DOHH2 (cell line): ENCODE measurements around the gene SPTBN1.

ENCODE experiments used
- H3F3A ChIP-seq: fragments of 200-600 bp; sonication (generic), shearing (Covaris generic); 2 replicates; pipeline ENCODE4 v1.6.0; 2016; ENCODE audit warnings: antibody characterized with exemption, mild to moderate bottlenecking; ENCODE audit not compliant: control insufficient read depth, insufficient read depth
- H3K27ac ChIP-seq: fragments of 200-600 bp; sonication (generic); 2 replicates; pipeline ENCODE4 v1.5.1; 2014; ENCODE audit warnings: low read depth, mild to moderate bottlenecking, low read length, moderate library complexity
- H3K27me3 ChIP-seq: fragments of 200-600 bp; sonication (generic); 2 replicates; pipeline ENCODE4 v1.6.1; 2014; ENCODE audit warnings: mild to moderate bottlenecking, low read length, mixed read lengths; ENCODE audit not compliant: control insufficient read depth
- H3K36me3 ChIP-seq: fragments of 200-600 bp; sonication (generic); 2 replicates; pipeline ENCODE4 v1.6.1; 2014; ENCODE audit warnings: mild to moderate bottlenecking, low read length, moderate library complexity, mixed read lengths; ENCODE audit not compliant: control insufficient read depth
- H3K4me1 ChIP-seq: fragments of 200-600 bp; sonication (generic); 2 replicates; pipeline ENCODE4 v1.6.1; 2014; ENCODE audit warnings: mild to moderate bottlenecking, low read length, mixed read lengths; ENCODE audit not compliant: control insufficient read depth
- H3K4me2 ChIP-seq: fragments of 200-600 bp; sonication (generic); 2 replicates; pipeline ENCODE4 v1.6.0; 2014; ENCODE audit warnings: mild to moderate bottlenecking, low read length, moderate library complexity
- H3K4me3 ChIP-seq: fragments of 200-600 bp; sonication (generic); 2 replicates; pipeline ENCODE4 v1.5.1; 2014; ENCODE audit warnings: mild to moderate bottlenecking, low read length, mixed read lengths
- H3K79me2 ChIP-seq: fragments of 200-600 bp; sonication (generic); 2 replicates; pipeline ENCODE4 v1.6.1; 2014; ENCODE audit warnings: mild to moderate bottlenecking, low read length, mixed read lengths; ENCODE audit not compliant: control insufficient read depth
- H3K9me2 ChIP-seq: fragments of 200-600 bp; sonication (generic); replicated peaks from 2 replicates; pipeline ENCODE4 v1.6.1; 2014; ENCODE audit warnings: mild to moderate bottlenecking, low read length, mixed read lengths; ENCODE audit not compliant: control insufficient read depth
- H3K9me3 ChIP-seq: fragments of 200-600 bp; sonication (generic); 2 replicates; pipeline ENCODE4 v1.6.1; 2014; ENCODE audit warnings: antibody characterized with exemption, low read length, mixed read lengths; ENCODE audit not compliant: control insufficient read depth, insufficient read depth
- H4K20me1 ChIP-seq: fragments of 200-600 bp; sonication (generic); 2 replicates; pipeline ENCODE4 v1.6.0; 2014; ENCODE audit warnings: low read depth, mild to moderate bottlenecking, antibody characterized with exemption, low read length, moderate library complexity; ENCODE audit not compliant: control insufficient read depth, insufficient read depth
- EZH2phosphoT487 ChIP-seq: fragments of 200-600 bp; sonication (generic); IDR thresholded peaks from 2 replicates; pipeline ENCODE4 v1.6.1; 2017; ENCODE audit warnings: borderline replicate concordance, mild to moderate bottlenecking, antibody characterized with exemption, low read length, moderate library complexity, mixed read lengths
- TF ChIP-seq, protein P1 (sequence below): fragments of 200-600 bp; sonication (generic); IDR thresholded peaks from one replicate; pipeline ENCODE4 v1.5.1; 2014; ENCODE audit warnings: antibody characterized with exemption, mild to moderate bottlenecking, low read depth, low read length; ENCODE audit not compliant: poor library complexity, severe bottlenecking

Gene SPTBN1

DNA sequence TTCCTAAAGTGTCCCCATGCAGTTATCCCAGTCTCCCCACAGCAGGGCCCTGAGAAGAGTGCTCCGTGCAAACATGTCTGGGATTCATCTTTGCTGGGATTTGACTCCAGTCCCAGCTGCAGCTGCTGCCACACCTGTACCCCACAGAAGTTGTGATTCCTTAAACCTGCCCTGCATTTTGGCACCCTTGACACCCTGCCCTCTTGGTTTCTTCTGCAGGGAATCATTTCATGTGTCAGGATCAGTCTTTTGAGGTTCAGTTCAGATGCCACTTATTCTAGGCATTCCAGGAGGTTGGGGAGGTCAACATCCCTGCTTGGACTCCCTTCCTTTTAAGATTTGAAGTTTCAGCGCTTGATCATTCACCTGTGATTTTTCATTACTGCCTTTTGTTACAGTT is 108.3 kb downstream of the SPTBN1 start:
- Histone ChIP-seq H3K36me3 (no peaks in the 10 kb centered on the region), H3K4me2 (no peak overlapping the region), H3F3A (0 out of 2 replicates have a peak, but pooled peaks cover 3% of the 10 kb centered on the region), H3K9me3 (no peaks in the 10 kb centered on the region), H4K20me1 (no peaks in the 10 kb centered on the region), H3K27ac (no peak overlapping the region), H3K9me2 (no peaks in the 10 kb centered on the region), H3K4me1 (peaks cover 29% of the 10 kb centered on the region), H3K4me3 (no peak overlapping the region), H3K79me2 (peaks cover 7% of the 10 kb centered on the region), H3K27me3 (peaks cover 12% of the 10 kb centered on the region; the same call in 1 of the 2 replicates)
- no peak for TF ChIP-seq EZH2phosphoT487
- TF ChIP-seq, protein P1, sequence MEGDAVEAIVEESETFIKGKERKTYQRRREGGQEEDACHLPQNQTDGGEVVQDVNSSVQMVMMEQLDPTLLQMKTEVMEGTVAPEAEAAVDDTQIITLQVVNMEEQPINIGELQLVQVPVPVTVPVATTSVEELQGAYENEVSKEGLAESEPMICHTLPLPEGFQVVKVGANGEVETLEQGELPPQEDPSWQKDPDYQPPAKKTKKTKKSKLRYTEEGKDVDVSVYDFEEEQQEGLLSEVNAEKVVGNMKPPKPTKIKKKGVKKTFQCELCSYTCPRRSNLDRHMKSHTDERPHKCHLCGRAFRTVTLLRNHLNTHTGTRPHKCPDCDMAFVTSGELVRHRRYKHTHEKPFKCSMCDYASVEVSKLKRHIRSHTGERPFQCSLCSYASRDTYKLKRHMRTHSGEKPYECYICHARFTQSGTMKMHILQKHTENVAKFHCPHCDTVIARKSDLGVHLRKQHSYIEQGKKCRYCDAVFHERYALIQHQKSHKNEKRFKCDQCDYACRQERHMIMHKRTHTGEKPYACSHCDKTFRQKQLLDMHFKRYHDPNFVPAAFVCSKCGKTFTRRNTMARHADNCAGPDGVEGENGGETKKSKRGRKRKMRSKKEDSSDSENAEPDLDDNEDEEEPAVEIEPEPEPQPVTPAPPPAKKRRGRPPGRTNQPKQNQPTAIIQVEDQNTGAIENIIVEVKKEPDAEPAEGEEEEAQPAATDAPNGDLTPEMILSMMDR: no peak

DNA sequence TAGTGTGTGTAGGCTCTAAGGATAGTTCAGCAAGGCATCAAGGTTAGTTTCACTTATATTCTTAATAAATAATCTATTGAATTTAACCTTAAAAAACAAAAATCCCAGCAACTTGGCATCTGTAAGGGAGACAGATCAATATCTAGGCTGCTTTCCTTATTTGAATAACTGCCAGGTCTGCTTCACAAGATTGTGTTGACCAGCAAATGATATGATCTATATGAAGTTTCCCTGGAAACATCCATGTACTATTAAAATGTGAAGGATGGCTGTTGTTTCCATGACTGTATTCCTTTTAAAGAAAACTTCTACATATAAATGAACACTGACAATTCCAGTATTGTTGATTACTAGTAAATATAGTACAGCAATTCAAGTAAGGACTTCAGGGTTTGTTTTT is 109.4 kb downstream of the SPTBN1 start:
- H3K4me2 ChIP-seq: no peak overlapping the region

DNA sequence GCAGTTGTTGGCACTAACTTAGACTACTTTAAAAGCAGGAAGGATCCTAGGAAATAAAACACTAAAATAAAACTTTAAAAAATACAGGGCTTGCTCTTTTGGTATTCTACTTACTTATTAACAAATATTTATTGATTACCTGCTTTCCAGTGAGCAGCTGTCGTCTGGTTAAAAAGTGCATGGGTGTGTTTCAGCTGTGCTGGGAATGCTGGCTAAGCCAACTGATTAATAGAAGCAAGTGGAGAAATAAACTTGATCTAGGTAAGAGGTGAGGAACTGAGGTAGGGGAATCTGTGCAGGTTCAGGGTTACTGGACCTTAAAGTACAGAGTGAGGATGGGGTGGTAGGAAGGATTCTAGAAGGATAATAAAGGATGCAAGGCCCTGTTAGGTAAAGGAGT is 110.8 kb downstream of the SPTBN1 start:
- Histone ChIP-seq H3K4me1 (peaks cover 35% of the 10 kb centered on the region), H3K4me2 (no peak overlapping the region), H3K79me2 (no peaks in the 10 kb centered on the region; the same call in 1 of the 2 replicates), H3K4me3 (no peak overlapping the region), H3K9me2 (no peaks in the 10 kb centered on the region), H3F3A (0 out of 2 replicates have a peak, but pooled peaks cover 3% of the 10 kb centered on the region), H3K36me3 (no peaks in the 10 kb centered on the region), H3K9me3 (no peaks in the 10 kb centered on the region), H3K27ac (no peak overlapping the region), H4K20me1 (no peaks in the 10 kb centered on the region), H3K27me3 (0 out of 2 replicates have a peak, but pooled peaks cover 3% of the 10 kb centered on the region)
- TF ChIP-seq EZH2phosphoT487: no peak
- TF ChIP-seq, protein P1: no peak

More for the DNA sequence above, 109.4 kb downstream of the SPTBN1 start:
- no peaks in the 10 kb centered on the region for H3K36me3 ChIP-seq
- TF ChIP-seq EZH2phosphoT487: no peak
- TF ChIP-seq, protein P1: no peak
- no peaks in the 10 kb centered on the region for H3K9me3 ChIP-seq
- no peak overlapping the region for H3K27ac ChIP-seq
- peaks cover 5% of the 10 kb centered on the region for H3K79me2 ChIP-seq
- no peak overlapping the region for H3K4me3 ChIP-seq
- H3K27me3 ChIP-seq: 0 out of 2 replicates have a peak, but pooled peaks cover 10% of the 10 kb centered on the region
- 0 out of 2 replicates have a peak, but pooled peaks cover 3% of the 10 kb centered on the region for H3F3A ChIP-seq
- no peaks in the 10 kb centered on the region for H3K9me2 ChIP-seq
- no peaks in the 10 kb centered on the region for H4K20me1 ChIP-seq
- H3K4me1 ChIP-seq: peaks cover 29% of the 10 kb centered on the region
